GM12878 (cell line): ENCODE data around the gene FAM181B. TPM values are rescaled to one million over a fixed set of nuclear protein-coding genes. Genes with fewer than 3 reads are reported as not detected.
A peak's percentile ranks its signal among the peaks of the same experiment; 100 is the strongest.

Source experiments
- ATAC-seq: fragments of 200-7000 bp; cut with Tn5 transposase; 3 replicates; pipeline ENCODE4 v1.9.1; 2020; ENCODE audit warnings: mild to moderate bottlenecking, moderate library complexity
- BruUV-seq: library from RNA; stranded (reverse); fragments of 400-500 nt; replicated peaks from 2 replicates; lab custom pipeline; 2021; lab: Mats Ljungman, UMichigan
- CTCF ChIA-PET: fragments of 300-600 bp; sonication (Branson Sonifier 250); formaldehyde crosslinking; extraction: SDS; loops from one replicate; lab custom pipeline; 2021; ENCODE audit warnings: inconsistent platforms; lab: Yijun Ruan, JAX
- POLR2A ChIA-PET: fragments of 350-600 bp; formaldehyde crosslinking; extraction: SDS; loops from one replicate; lab custom pipeline; 2021; ENCODE audit warnings: inconsistent platforms; lab: Charles Lee
- RAD21 ChIA-PET: fragments of 300-600 bp; sonication (Branson Sonifier 250); formaldehyde crosslinking; loops from one replicate; lab custom pipeline; 2023; ENCODE audit warnings: antibody characterized with exemption; ENCODE audit not compliant: unreplicated experiment; lab: Charles Lee
- SMC1A ChIA-PET: fragments of 300-600 bp; sonication (Branson Sonifier 250); formaldehyde crosslinking; loops from one replicate; lab custom pipeline; 2023; ENCODE audit not compliant: unreplicated experiment, uncharacterized antibody; lab: Charles Lee
- DNase-seq: peaks from one replicate; pipeline ENCODE4 v3.0.0-alpha.2; 2011; ENCODE audit warnings: low read depth, low spot score
- FAIRE-seq: peaks from 3 replicates; lab custom pipeline; 2011; peaks lifted over from hg19 to GRCh38; lab: Jason Lieb, UNC
- H2AFZ ChIP-seq: 2 replicates; pipeline ENCODE4 v1.6.0; 2011; ENCODE audit warnings: low read depth, low read length, control low read depth; ENCODE audit not compliant: control insufficient read depth
- H3K27ac ChIP-seq: 2 replicates; pipeline ENCODE4 v1.5.1; 2011; ENCODE audit warnings: control low read depth; ENCODE audit not compliant: control insufficient read depth, insufficient read depth
- H3K27me3 ChIP-seq, 2 experiments: replicated peaks in 1 of 2; 2 replicates each; pipeline versions ENCODE4 v1.6.0 to v1.6.1; 2011; ENCODE audit warnings: low read length in 1 of 2; ENCODE audit not compliant: control insufficient read depth in 2 of 2, insufficient read depth in 2 of 2
- H3K36me3 ChIP-seq, 2 experiments: 2 replicates each; pipeline ENCODE4 v1.5.1; 2011; ENCODE audit warnings: low read length in 1 of 2; ENCODE audit not compliant: control insufficient read depth in 2 of 2, insufficient read depth in 2 of 2
- H3K4me1 ChIP-seq: 2 replicates; pipeline ENCODE4 v1.6.1; 2011; ENCODE audit warnings: mild to moderate bottlenecking, low read length, moderate library complexity, mixed read lengths; ENCODE audit not compliant: control insufficient read depth, insufficient read depth
- H3K4me2 ChIP-seq: 2 replicates; pipeline ENCODE4 v1.6.0; 2011; ENCODE audit warnings: control low read depth; ENCODE audit not compliant: control insufficient read depth, insufficient read depth
- H3K4me3 ChIP-seq: fragments of 200-600 bp; sonication (generic); 2 replicates; pipeline ENCODE4 v1.5.1; 2016
- H3K79me2 ChIP-seq: 2 replicates; pipeline ENCODE4 v1.6.0; 2011; ENCODE audit warnings: low read length; ENCODE audit not compliant: control insufficient read depth, insufficient read depth
- H3K9ac ChIP-seq: 2 replicates; pipeline ENCODE4 v1.8.0; 2011; ENCODE audit warnings: low read length, control low read depth, mixed read lengths; ENCODE audit not compliant: control insufficient read depth, insufficient read depth
- H3K9me3 ChIP-seq: replicated peaks from 3 replicates; pipeline ENCODE4 v1.5.1; 2011; ENCODE audit warnings: mild to moderate bottlenecking, low read length; ENCODE audit not compliant: control insufficient read depth, insufficient read depth
- H4K20me1 ChIP-seq: 2 replicates; pipeline ENCODE4 v1.6.0; 2011; ENCODE audit not compliant: control insufficient read depth, insufficient read depth
- GABPA ChIP-seq: IDR thresholded peaks from 2 replicates; pipeline ENCODE4 v1.6.1; 2014; ENCODE audit warnings: antibody characterized with exemption, low read depth, mild to moderate bottlenecking, inconsistent platforms
- JUNB ChIP-seq: IDR thresholded peaks from 2 replicates; pipeline ENCODE4 v1.6.1; 2016; ENCODE audit warnings: antibody characterized with exemption, mild to moderate bottlenecking
- KDM1A ChIP-seq: fragments of 200-600 bp; sonication (generic); IDR thresholded peaks from 2 replicates; pipeline ENCODE4 v1.6.1; 2016; ENCODE audit warnings: borderline replicate concordance
- MYC ChIP-seq: IDR thresholded peaks from 2 replicates; pipeline ENCODE4 v1.6.1; 2011; ENCODE audit warnings: mild to moderate bottlenecking, low read length, moderate library complexity, inconsistent platforms; ENCODE audit not compliant: insufficient read depth, insufficient replicate concordance, insufficient read length, severe bottlenecking
- POLR2AphosphoS5 ChIP-seq: IDR thresholded peaks from 2 replicates; pipeline ENCODE4 v1.6.1; 2011; ENCODE audit warnings: mild to moderate bottlenecking, low read length, inconsistent platforms
- RAD21 ChIP-seq: IDR thresholded peaks from 2 replicates; pipeline ENCODE4 v1.6.1; 2011; ENCODE audit warnings: mild to moderate bottlenecking, low read depth, low read length, moderate library complexity; ENCODE audit not compliant: insufficient read depth
- WGBS: methylation state at CpG from one replicate; pipeline ENCODE4 v1.1.6; 2016; ENCODE audit warnings: low lambda C conversion rate; ENCODE audit not compliant: insufficient replicate concordance, insufficient coverage; ENCODE audit errors: missing lambda C conversion rate; 5-methylcytosine and 5-hydroxymethylcytosine counted together
- in situ Hi-C: fragments of 300-500 bp; cut with MboI; formaldehyde crosslinking; loops from 9 replicates; pipeline ENCODE4 v1.14.3; 2018; ENCODE audit warnings: mixed read lengths
- intact Hi-C: fragments of 100-400 bp; cut with micrococcal nuclease; formaldehyde crosslinking; loops from one replicate; pipeline ENCODE4 v1.14.2; 2022; ENCODE audit not compliant: unreplicated experiment
- polyA plus RNA-seq, 11 experiments: library from polyadenylated mRNA; depleted of rRNA in 4 of 11; unstranded in 6 of 11; stranded (reverse) in 5 of 11; fragments of >200 nt; fragmentation: Nextera tagmentation in 4 of 11; fragmentation: Illumina TruSeq in 1 of 11; extraction: Ambion mirVana in 4 of 11; extraction: Trizol in 1 of 11; gene quantifications; 1 replicate in 1 of 11; 2 replicates in 10 of 11; pipeline versions ENCODE4 v1.2.1 to v1.2.3, GENCODE V29; 2011 to 2016; ENCODE audit warnings: inconsistent platforms in 2 of 11, missing spikeins in 2 of 11, low read depth in 1 of 11
- total RNA-seq, 4 experiments: library from RNA; depleted of rRNA in 3 of 4; stranded (reverse); fragments of >200 nt in 3 of 4; fragmentation: Illumina TruSeq in 1 of 4; extraction: Trizol in 1 of 4; gene quantifications; 2 replicates each; pipeline versions ENCODE4 v1.2.1 to v1.2.3, GENCODE V29; 2013 to 2021

FAM181B gene
- total and polyA plus RNA-seq, 10 of the 15 experiments (the other 5 are each of a cell fraction or from before 2014, with no cell fraction given): not detected

DNA sequence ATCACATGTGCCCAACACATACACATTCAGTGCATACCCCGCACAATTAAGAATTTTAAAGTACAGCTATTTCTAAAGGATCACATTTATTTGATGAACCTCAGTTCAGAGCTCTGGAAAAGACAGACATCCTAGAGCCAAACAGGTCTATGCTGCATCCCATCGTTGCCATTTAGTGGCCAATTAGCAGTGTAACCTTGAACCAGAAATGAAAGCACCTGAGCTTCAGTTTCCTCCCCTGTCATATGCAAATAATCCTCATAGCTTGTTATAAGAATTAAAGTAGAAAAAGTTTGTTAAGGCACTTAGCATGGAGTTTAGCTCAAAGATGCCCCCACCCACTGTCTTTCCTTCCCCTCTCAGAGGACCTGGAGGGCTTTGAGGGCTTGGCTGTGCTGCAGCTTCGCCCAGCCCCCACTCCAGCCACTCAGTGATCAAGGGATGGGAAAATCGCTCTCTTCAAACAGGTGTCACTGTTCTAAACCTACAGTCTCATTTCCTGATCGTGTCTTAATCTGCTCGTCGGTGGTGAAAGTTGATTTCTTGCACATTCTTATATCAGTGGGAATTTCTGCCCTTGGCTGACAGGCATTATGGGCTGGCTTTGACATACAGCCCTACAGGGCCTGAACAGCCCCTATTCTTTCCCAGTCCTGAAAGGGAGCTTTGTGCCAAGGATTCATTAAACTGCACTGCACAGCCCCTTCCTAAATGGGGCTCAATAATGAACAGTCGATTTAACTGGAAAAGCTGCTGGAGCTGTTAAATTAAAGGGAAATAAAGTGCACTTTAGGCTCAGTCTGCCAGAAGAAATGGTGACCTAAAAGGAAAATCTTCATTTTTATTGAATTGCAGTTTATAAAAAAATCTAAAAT, 23.3 kb upstream of the FAM181B start:
- WGBS: 22% methylated on average over 8 of the region's 8 CpGs
- H3K9ac ChIP-seq: no peak overlapping the region; the same call in 1 of the 2 replicates
- ATAC-seq (peak; percentile 42; the same call in 2 of the 3 replicates), DNase-seq (no peak), FAIRE-seq (no peak)
- H3K9me3 ChIP-seq: no peaks in the 10 kb centered on the region
- ChIA-PET CTCF (interaction anchor here (0.8 to 3.6 kb wide), 4 partner anchors 18 to 1062 kb away, joined by 3 to 24 read pairs (median 4); no protein-coding TSS in a partner anchor), RAD21 (interaction anchor here (1.8 kb wide), 1 partner anchor 19 kb away, joined by 6 read pairs; no protein-coding TSS in a partner anchor), POLR2A (interaction anchor here (1.0 to 1.5 kb wide), 2 partner anchors 10 to 19 kb away, joined by 3 to 6 read pairs; no protein-coding TSS in a partner anchor), SMC1A (interaction anchor here (0.7 to 2.0 kb wide), 4 partner anchors 10 to 492 kb away, joined by 3 to 5 read pairs (median 3); no protein-coding TSS in a partner anchor)
- H3K79me2 ChIP-seq: no peaks in the 10 kb centered on the region
- 0 out of 4 replicates have a peak, but pooled peaks cover 0 to 2% of the 10 kb centered on the region in 2 experiments for H3K27me3 ChIP-seq
- H3K27ac ChIP-seq: peak overlapping the region; percentile 12; the same call in 1 of the 2 replicates
- in situ Hi-C loops: no loop called here
- BruUV-seq: no TSS peak
- H3K4me3 ChIP-seq: peak overlapping the region; percentile 39; the same call in 1 of the 2 replicates
- H3K36me3 ChIP-seq: no peaks in the 10 kb centered on the region
- no peaks in the 10 kb centered on the region for H4K20me1 ChIP-seq
- intact Hi-C loops: no loop called here
- no peak for TF ChIP-seq KDM1A
- no peak for TF ChIP-seq GABPA
- no peak for TF ChIP-seq RAD21
- TF ChIP-seq POLR2AphosphoS5: no peak
- no peak for TF ChIP-seq JUNB
- TF ChIP-seq MYC: no peak
- peak overlapping the region; percentile 68 for H2AFZ ChIP-seq
- H3K4me1 ChIP-seq: peaks cover 14% of the 10 kb centered on the region
- H3K4me2 ChIP-seq: peak overlapping the region; percentile 49
